Heart right ventricle (tissue), 16 donors: Measurements from ENCODE around the gene SPON2. TPM values are rescaled to one million over a fixed set of nuclear protein-coding genes. Genes with fewer than 3 reads are reported as not detected.
A peak's percentile ranks its signal among the peaks of the same experiment; 100 is the strongest.

ENCODE experiments used
- ATAC-seq, 8 donors: fragments of 200-7000 bp; cut with Tn5 transposase; one replicate each; pipeline ENCODE4 v1.9.1; 2020; ENCODE audit warnings: mild to moderate bottlenecking in 8 of 8, moderate library complexity in 8 of 8, moderate number of reproducible peaks in 1 of 8
- DNase-seq, 2 donors: peaks; one replicate each; pipeline ENCODE4 v3.0.0-alpha.2; 2020
- H3K27ac ChIP-seq, 10 donors: fragments of 200-600 bp; sonication (generic) in 2 of 10; one replicate each; pipeline versions ENCODE4 v1.5.0 to v1.8.0; 2020 to 2022; ENCODE audit warnings: mild to moderate bottlenecking in 3 of 10
- H3K27me3 ChIP-seq, 7 donors: fragments of 200-600 bp; one replicate each; pipeline ENCODE4 v1.8.0; 2021 to 2022; ENCODE audit warnings: mild to moderate bottlenecking in 2 of 7
- H3K36me3 ChIP-seq, 9 donors: fragments of 200-600 bp; sonication (generic) in 1 of 9; one replicate each; pipeline versions ENCODE4 v1.5.0 to v1.8.0; 2020 to 2022; ENCODE audit warnings: mild to moderate bottlenecking in 2 of 9
- H3K4me1 ChIP-seq, 9 donors: fragments of 200-600 bp; sonication (generic) in 1 of 9; one replicate each; pipeline versions ENCODE4 v1.5.0 to v1.8.0; 2020 to 2022; ENCODE audit warnings: mild to moderate bottlenecking in 4 of 9
- H3K4me3 ChIP-seq, 10 donors: fragments of 200-600 bp; sonication (generic) in 2 of 10; one replicate each; pipeline versions ENCODE4 v1.5.0 to v1.8.0; 2020 to 2022; ENCODE audit warnings: mild to moderate bottlenecking in 7 of 10, moderate library complexity in 2 of 10
- H3K9me3 ChIP-seq, 11 donors: fragments of 200-600 bp in 10 of 11; sonication (generic) in 2 of 11; one replicate each; pipeline versions ENCODE4 v1.5.0 to v1.8.0; 2013 to 2022; ENCODE audit warnings: mild to moderate bottlenecking in 2 of 11, control low read depth in 1 of 11, moderate library complexity in 1 of 11
- WGBS, 2 donors: extraction: QIAGEN DNeasy Blood & Tissue Kit; methylation state at CpG; one replicate each; pipeline ENCODE4 v1.1.7; 2013; ENCODE audit warnings: inconsistent platforms in 1 of 2; 5-methylcytosine and 5-hydroxymethylcytosine counted together
- intact Hi-C, 10 donors: fragments of 100-400 bp; cut with DNase I; formaldehyde crosslinking; loops; one replicate each; pipeline versions ENCODE4 v1.11.1 to v1.14.2; 2022
- polyA plus RNA-seq, 2 donors: library from polyadenylated mRNA; stranded (reverse); fragments of 200-250 nt; gene quantifications; one replicate each; pipeline ENCODE4 v1.2.3, GENCODE V29; 2013
- total RNA-seq, 10 donors: library from RNA; stranded (reverse); fragmentation: NEBNext Ultra II Directional in 3 of 10; extraction: Animal tissue kit (Norgen Biotek cat#: 25700) in 3 of 10; gene quantifications; one replicate each; pipeline versions ENCODE4 v1.2.1 to v1.2.4, GENCODE V29; 2021 to 2023
- TF ChIP-seq, protein P1 (sequence below), 9 donors: fragments of 200-600 bp; sonication (generic) in 2 of 9; IDR thresholded peaks; one replicate each; pipeline versions ENCODE4 v1.5.0 to v1.8.0; 2021 to 2022; ENCODE audit warnings: antibody characterized with exemption in 9 of 9, mild to moderate bottlenecking in 5 of 9, moderate library complexity in 1 of 9
- donor health status: Arrhythmogenic right ventricular cardiomyopathy.
- donor health status: ischemic (EF 13 %, LVEDD 7.1; RV severe dilation, severe dysfunction).
- donor health status: healthy with polysubstance abuse.
- donor health status: DM: no; HTN: yes; CAD: no.
- donor health status: DM: no; HTN: no; CAD: no.
- donor health status: ischemic (EF 25% LVEDD 6.9; RV normal size, moderate dysfunction).
- donor health status: ischemic (EF 25% LVEDD 5.7; RV mildly dilated, moderate dysfunction).
- donor health status: healthy.
- donor health status: DM: yes; HTN: yes; CAD: no.
- donor health status: Ischemic cardiomyopathy.
- donor health status: ischemic (EF 35%, LVEDD 5.7; RV mildly dilated, moderate dysfunction).
- donor health status: nonischemic (EF 11% LVEDD 7.7; RV severe dilation, severe dysfunction).
- donor health status: DM: yes; HTN: yes; CAD: no.
- donor health status: PGD.
- donor health status: ischemic (EF 29% LVEDD 5.4; RV normal size, mild dysfunction).
- donor health status: nonischemic (EF 23%, LVEDD 6.1; RV moderate dilation, normal function).

SPON2 gene
- total and polyA plus RNA-seq, 12 donors: 5.3 to 40.5 (median 12.1) TPM

- peak in 1 of 2 donors; percentile 11 for DNase-seq
- H3K36me3 ChIP-seq: peaks cover 0 to 15% (median 0%) of the 10 kb centered on the region in 9 donors
- H3K9me3 ChIP-seq: no peaks in the 10 kb centered on the region
- intact Hi-C loops: loop anchor here in 4 of 10 donors (5.0 kb wide), 3 partner anchors 34 to 41 kb away; partner anchors contain the start of genes SPON2 (in 2 of the 4) and CTBP1 (in 1 of the 4)
- no peak overlapping the region for H3K4me3 ChIP-seq
- TF ChIP-seq, protein P1, sequence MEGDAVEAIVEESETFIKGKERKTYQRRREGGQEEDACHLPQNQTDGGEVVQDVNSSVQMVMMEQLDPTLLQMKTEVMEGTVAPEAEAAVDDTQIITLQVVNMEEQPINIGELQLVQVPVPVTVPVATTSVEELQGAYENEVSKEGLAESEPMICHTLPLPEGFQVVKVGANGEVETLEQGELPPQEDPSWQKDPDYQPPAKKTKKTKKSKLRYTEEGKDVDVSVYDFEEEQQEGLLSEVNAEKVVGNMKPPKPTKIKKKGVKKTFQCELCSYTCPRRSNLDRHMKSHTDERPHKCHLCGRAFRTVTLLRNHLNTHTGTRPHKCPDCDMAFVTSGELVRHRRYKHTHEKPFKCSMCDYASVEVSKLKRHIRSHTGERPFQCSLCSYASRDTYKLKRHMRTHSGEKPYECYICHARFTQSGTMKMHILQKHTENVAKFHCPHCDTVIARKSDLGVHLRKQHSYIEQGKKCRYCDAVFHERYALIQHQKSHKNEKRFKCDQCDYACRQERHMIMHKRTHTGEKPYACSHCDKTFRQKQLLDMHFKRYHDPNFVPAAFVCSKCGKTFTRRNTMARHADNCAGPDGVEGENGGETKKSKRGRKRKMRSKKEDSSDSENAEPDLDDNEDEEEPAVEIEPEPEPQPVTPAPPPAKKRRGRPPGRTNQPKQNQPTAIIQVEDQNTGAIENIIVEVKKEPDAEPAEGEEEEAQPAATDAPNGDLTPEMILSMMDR (IDR thresholded peaks at IDR 0.05): no peak
- H3K27ac ChIP-seq: no peak overlapping the region
- H3K27me3 ChIP-seq: no peaks in the 10 kb centered on the region
- no peak for ATAC-seq
- H3K4me1 ChIP-seq: peaks cover 26 to 62% (median 45%) of the 10 kb centered on the region in 9 donors
- 93 to 94% methylated on average over 20 to 21 of the region's 21 CpGs for WGBS, 2 donors
Observed at GRCh38 chr4:1206299-1207156, 34.1 kb upstream of the SPON2 start.

DNA sequence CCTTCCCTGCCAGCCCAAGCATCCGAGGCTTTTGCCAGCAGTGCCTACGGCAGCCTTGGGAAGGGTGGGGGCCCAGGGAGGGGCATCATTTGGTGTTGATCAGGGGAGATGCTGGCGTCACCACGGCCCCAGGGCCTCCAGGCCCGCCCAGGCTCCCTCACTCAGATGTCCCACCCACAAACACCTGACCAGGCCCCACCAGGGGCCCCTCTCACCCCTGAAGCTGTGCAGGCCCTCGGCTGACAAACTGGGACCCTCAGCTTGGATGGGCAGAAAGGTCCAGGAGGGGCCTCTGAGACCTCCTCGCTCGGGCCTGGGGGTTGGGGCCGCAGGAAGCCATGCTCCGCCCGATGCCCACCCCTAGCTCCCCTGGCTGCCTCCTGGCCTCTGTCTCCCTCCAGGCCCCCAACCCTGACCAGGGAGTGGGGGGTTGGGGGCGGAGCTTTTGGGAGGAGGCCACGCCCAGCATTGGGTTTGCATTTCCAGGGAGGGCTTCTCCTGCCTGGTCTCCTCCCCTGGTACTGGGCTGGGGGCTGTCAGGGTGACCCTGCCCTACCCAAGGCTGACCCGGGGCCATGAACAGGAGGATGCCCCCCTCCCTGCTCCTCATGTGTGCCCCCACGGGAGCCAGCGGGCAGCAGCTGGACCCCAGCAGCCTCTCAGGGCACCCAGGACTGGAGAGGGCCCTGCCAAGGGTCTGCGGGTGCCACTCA lies 33.4 kb upstream of the SPON2 start:
- Histone ChIP-seq H3K9me3 (no peaks in the 10 kb centered on the region), H3K27me3 (no peaks in the 10 kb centered on the region), H3K27ac (no peak overlapping the region), H3K36me3 (peaks cover 0 to 7% (median 0%) of the 10 kb centered on the region in 9 donors), H3K4me3 (no peak overlapping the region), H3K4me1 (peaks cover 26 to 66% (median 42%) of the 10 kb centered on the region in 9 donors)
- no peak for ATAC-seq
- TF ChIP-seq, protein P1 (IDR thresholded peaks at IDR 0.05): no peak
- WGBS, 2 donors: 93 to 94% methylated on average over 17 of the region's 17 CpGs
- intact Hi-C loops: loop anchor here in 4 of 10 donors (1.0 to 5.0 kb wide), 4 partner anchors 19 to 42 kb away; partner anchors contain the start of genes SPON2 (in 2 of the 4) and CTBP1 (in 1 of the 4)
- DNase-seq: peak in 1 of 2 donors; percentile 15

- peaks cover 22 to 65% (median 42%) of the 10 kb centered on the region in 9 donors for H3K4me1 ChIP-seq
- no peaks in the 10 kb centered on the region for H3K36me3 ChIP-seq
- TF ChIP-seq, protein P1 (IDR thresholded peaks at IDR 0.05): no peak
- no peaks in the 10 kb centered on the region for H3K27me3 ChIP-seq
- WGBS, 2 donors: 78 to 83% methylated on average over 25 of the region's 25 CpGs
- peak in 1 of 2 donors; percentile 12 for DNase-seq
- no peak overlapping the region for H3K4me3 ChIP-seq
- no peak for ATAC-seq
- intact Hi-C loops: loop anchor here in 4 of 10 donors (1.0 to 5.0 kb wide), 4 partner anchors 19 to 42 kb away; partner anchors contain the start of genes SPON2 (in 2 of the 4) and CTBP1 (in 1 of the 4)
- H3K27ac ChIP-seq: no peak overlapping the region
- H3K9me3 ChIP-seq: no peaks in the 10 kb centered on the region
Observed at GRCh38 chr4:1204828-1205585, 32.6 kb upstream of the SPON2 start.
